NCI-H128 (cell line): ENCODE data around the gene ACADSB.

Source experiments
- DNase-seq: peaks from one replicate; lab custom pipeline; 2025; ENCODE audit not compliant: unreplicated experiment; lab: John Stamatoyannopoulos, UW

The ACADSB gene

GRCh38 chr10:123093489-123093888 is 84.7 kb downstream of the ACADSB start:
- no peak for DNase-seq

GRCh38 chr10:123096452-123096851 is 87.6 kb downstream of the ACADSB start:
- no peak for DNase-seq

GRCh38 chr10:123097039-123097438 is 88.2 kb downstream of the ACADSB start:
- DNase-seq: no peak

- DNase-seq: no peak
These were observed 91.4 kb downstream of the ACADSB start for GRCh38 chr10:123100030-123100762.

GRCh38 chr10:123101872-123102271 is 93.1 kb downstream of the ACADSB start:
- no peak for DNase-seq

GRCh38 chr10:123102673-123103072 is 93.9 kb downstream of the ACADSB start:
- DNase-seq: no peak

GRCh38 chr10:123103944-123104343 is 95.1 kb downstream of the ACADSB start:
- no peak for DNase-seq
